HG02981 (cell line): ENCODE measurements around the gene ANO9.
"Not testable (repeated sequence)": the region's sequence is repeated elsewhere in the genome, so short reads cannot be mapped to it uniquely, and the experiment has no call there.

Experiments
- ATAC-seq: cut with Tn5 transposase; IDR thresholded peaks from one replicate; pipeline ENCODE4 v1.9.1; 2021; ENCODE audit warnings: mild to moderate bottlenecking, moderate library complexity; ENCODE audit not compliant: unreplicated experiment

The ANO9 gene

DNA sequence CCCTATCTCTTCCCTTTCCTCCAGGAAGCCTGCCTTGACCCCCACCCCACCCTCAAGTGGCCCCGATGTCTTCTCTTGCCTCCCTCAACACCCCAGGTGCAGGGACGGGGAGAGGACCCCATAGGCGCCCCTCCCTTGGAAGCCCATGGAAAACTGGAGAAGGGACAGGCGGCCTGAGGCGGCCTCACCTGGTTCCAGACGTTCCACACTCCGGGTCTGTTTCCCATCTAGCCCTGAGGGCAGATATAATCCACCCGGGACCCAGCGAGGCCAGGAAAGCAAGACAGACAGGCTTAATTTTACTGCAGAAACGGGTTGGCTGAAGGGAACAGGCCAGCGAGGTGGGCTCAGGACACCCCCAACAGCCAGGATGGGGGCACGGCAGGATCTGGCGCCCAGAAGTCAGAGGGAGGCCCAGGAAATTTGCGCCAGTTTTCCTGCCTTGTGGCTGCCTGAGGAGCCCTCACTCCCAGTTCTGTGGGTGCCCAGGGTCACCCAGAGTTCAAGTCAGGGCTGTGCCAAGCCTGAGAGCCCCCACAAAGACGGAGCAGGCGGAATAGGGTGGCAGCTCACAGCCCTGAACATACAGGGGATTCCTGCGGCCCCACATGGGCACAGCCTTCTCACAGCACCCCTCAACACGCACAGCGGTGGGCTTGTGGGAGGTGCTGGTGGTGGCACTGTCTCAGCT is 24.0 kb downstream of the ANO9 start:
- ATAC-seq, result no peak

GRCh38 chr11:416757-417621 is 24.8 kb downstream of the ANO9 start:
- no peak for ATAC-seq

DNA sequence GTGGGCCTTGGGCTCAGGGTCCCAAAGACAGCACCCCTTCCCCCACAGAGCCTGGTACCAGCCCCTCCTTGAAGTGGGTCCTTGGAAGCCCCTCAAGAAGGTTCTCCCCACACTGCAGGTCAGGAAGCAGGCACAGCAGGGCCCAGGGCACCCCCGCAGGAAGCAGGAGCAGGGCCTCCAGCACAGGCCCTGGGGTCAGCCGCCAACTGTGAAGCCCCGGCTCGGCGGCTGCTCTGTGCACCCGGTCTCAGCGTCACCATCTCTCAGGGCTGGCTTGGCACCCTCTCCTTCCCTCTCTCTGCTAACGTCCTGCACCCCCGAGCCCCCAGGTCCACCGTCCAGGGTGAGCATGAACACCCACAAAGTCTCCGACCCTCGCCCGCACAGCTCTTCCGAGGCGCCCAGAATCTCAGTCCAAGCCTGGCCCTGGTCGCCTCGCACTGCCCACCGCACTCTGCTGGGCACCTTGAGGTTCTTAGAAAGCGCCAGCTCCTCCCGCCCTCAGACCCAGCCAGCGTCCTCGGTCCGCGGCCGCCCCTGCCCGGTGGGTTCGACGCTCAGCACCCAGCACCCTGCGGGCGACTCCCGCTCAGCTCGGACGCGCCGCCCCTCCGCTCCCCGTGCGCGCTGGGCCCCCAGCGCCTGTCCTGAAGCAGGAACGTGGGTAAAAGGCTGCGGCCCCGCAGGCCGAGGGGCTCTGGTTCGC is 25.6 kb downstream of the ANO9 start:
- no peak for ATAC-seq

- ATAC-seq, result no peak
Measured at GRCh38 chr11:415640-416041, 26.2 kb downstream of the ANO9 start.

DNA sequence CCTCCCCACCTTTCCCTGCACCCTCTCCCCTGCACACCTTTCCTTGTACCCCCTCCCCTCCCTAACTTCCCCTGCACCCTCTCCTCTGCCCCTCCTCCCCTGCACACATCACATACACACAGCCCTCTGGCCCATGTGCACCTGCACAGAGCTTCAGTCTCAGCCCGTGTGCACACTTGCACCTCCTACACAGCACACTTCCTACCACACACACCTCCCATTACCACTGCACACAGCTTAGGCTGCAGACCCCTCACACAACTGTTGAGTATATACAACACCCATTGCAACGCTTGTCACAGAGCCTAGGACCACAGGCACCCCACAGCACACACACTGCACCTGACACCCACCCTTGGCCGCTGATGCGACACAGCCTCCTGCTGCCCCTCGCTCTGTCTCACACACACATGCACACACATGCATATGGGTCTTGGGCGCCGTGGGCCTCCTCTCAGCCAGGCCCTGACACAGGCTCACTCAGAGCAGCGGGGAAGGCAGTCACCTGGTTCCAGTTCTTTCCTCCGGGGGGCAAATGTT is 27.4 kb downstream of the ANO9 start:
- ATAC-seq, result no peak

- ATAC-seq, result no peak
Measured at GRCh38 chr11:413120-414081, 28.4 kb downstream of the ANO9 start.

- no peak for ATAC-seq
Measured at GRCh38 chr11:412641-413119, 29.1 kb downstream of the ANO9 start.

- not testable (repeated sequence) for ATAC-seq
Measured at GRCh38 chr11:411520-411919, 30.3 kb downstream of the ANO9 start.

- ATAC-seq, result not testable (repeated sequence)
Measured at GRCh38 chr11:410711-411110, 31.1 kb downstream of the ANO9 start.

GRCh38 chr11:409600-410483 is 32.0 kb downstream of the ANO9 start:
- ATAC-seq, result no peak

- ATAC-seq, result no peak
Measured at GRCh38 chr11:409008-409599, 32.7 kb downstream of the ANO9 start.

GRCh38 chr11:408154-409007 is 33.4 kb downstream of the ANO9 start:
- no peak for ATAC-seq

- no peak for ATAC-seq
Measured at GRCh38 chr11:407651-408123, 34.1 kb downstream of the ANO9 start.

- peak; percentile 72 for ATAC-seq
Measured at GRCh38 chr11:406796-407650, 34.8 kb downstream of the ANO9 start.

DNA sequence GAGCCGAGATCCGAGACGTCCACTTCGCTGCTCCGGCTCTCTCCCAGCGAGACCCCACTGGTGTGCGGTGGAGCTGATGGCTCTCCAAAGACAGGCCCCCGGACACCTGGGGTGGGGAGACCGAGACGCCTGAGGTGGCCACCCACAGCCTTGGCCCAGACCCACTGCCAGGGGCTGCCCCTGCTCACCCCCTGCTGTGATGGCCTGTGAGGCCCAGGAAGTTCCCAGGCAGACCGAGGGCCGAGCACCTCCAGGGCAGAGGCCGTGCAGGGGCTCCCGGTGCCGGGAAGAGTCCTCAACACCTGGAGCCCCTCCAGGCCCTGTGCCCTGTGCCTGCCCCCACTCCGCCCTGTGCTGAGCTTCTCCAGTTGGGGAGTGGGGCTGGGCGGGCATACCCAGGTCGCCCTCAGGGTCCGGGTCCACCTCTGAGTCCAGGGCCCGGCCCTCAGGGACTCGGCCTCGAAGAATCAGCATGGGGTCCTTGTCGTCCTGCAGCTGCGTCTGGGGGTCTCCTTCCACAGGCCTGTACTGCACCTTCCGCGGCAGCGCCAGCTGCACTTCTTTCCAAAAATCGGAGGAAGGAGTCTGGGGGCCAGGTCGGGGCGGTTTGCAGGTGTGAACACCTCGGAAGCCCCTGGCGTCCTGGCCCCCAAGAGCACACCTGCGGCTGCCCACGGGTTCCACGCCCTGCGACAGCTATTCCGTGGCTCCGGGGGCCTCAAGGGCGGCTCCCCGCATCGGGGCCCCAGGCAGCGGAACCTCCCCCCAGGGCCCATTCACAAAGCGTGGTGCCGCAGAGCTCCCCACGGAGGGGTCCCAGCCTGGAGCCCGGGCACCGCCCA is 35.6 kb downstream of the ANO9 start:
- no peak for ATAC-seq
